Activated CD8-positive, alpha-beta T cell treated with anti-CD3 and anti-CD28 coated beads, Interleukin-2, amount 10 ng/mL, durations not matched to agents 7 days and 5 days (primary cell): ENCODE measurements around the gene IGFBP7. TPM values are rescaled to one million over a fixed set of nuclear protein-coding genes. Genes with fewer than 3 reads are reported as not detected.

ENCODE experiments used
- ATAC-seq: fragments of 150-1000 bp; cut with Tn5 transposase; one replicate; pipeline ENCODE4 v1.10.0; 2021; ENCODE audit warnings: moderate library complexity
- CTCF ChIA-PET: fragments of 350-600 bp; sonication (Branson Sonifier 250); formaldehyde crosslinking; loops from one replicate; lab custom pipeline; 2021; ENCODE audit warnings: antibody characterized with exemption; lab: Charles Lee
- POLR2A ChIA-PET: fragments of 350-600 bp; sonication (Branson Sonifier 250); formaldehyde crosslinking; loops from one replicate; lab custom pipeline; 2021; ENCODE audit warnings: antibody characterized with exemption; lab: Charles Lee
- DNase-seq: peaks from one replicate; pipeline ENCODE4 v3.0.0-alpha.2; 2020
- H3K27ac Mint-ChIP-seq: one replicate; pipeline ENCODE4 v1.8.0; 2021; ENCODE audit warnings: mild to moderate bottlenecking, mixed read lengths
- H3K27me3 Mint-ChIP-seq: one replicate; pipeline ENCODE4 v1.8.0; 2021; ENCODE audit warnings: low read depth, mixed read lengths
- H3K36me3 Mint-ChIP-seq: one replicate; pipeline ENCODE4 v1.8.0; 2021; ENCODE audit warnings: low read depth, mixed read lengths
- H3K4me1 Mint-ChIP-seq: one replicate; pipeline ENCODE4 v1.8.0; 2021; ENCODE audit warnings: low read depth, mixed read lengths
- H3K4me3 Mint-ChIP-seq: one replicate; pipeline ENCODE4 v1.8.0; 2021; ENCODE audit warnings: mild to moderate bottlenecking, mixed read lengths
- H3K9me3 Mint-ChIP-seq: one replicate; pipeline ENCODE4 v1.8.0; 2022; ENCODE audit warnings: mixed read lengths; ENCODE audit not compliant: insufficient read depth
- total RNA-seq, 2 experiments: library from RNA; stranded (reverse); gene quantifications; one replicate each; pipeline ENCODE4 v1.2.3, GENCODE V29; 2021

The IGFBP7 gene, protein sequence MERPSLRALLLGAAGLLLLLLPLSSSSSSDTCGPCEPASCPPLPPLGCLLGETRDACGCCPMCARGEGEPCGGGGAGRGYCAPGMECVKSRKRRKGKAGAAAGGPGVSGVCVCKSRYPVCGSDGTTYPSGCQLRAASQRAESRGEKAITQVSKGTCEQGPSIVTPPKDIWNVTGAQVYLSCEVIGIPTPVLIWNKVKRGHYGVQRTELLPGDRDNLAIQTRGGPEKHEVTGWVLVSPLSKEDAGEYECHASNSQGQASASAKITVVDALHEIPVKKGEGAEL
- not detected for total RNA-seq

DNA sequence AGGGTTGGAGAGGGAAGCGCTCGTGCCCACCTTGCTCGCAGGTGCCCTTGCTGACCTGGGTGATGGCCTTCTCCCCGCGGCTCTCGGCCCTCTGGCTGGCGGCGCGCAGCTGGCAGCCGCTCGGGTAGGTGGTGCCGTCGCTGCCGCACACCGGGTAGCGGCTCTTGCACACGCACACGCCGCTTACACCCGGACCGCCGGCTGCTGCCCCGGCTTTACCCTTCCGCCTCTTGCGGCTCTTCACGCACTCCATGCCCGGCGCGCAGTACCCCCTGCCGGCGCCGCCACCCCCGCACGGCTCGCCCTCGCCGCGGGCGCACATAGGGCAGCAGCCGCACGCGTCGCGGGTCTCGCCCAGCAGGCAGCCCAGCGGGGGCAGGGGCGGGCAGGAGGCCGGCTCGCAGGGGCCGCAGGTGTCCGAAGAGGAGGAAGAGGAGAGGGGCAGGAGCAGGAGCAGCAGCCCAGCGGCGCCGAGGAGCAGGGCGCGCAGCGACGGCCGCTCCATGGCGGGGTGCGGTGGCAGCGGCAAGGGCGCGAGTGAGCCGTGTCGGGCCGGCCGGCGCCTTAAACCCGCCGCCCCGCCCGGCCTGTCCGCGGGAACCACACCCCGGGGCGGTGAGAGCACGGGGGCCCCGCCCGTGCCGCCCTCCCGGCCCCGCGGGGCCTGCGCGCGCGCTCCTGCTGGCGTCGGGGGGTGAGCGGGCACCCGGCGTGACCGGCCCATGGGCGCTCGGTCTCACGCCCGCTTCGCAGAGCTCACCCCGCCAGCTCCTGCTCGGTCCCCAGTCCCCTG is at the start of gene IGFBP7:
Gene IGFBP7, minus strand, starts transcription at position 539 of the 793 bp plus-strand sequence. Its CDS starts 34 bp downstream, at position 505.
- H3K36me3 Mint-ChIP-seq = no peaks in the 10 kb centered on the region
- H3K27ac Mint-ChIP-seq = peak within 1 kb of the TSS; percentile 51
- peak; percentile 56 for ATAC-seq
- no peaks in the 10 kb centered on the region for H3K9me3 Mint-ChIP-seq
- H3K4me3 Mint-ChIP-seq = peak within 1 kb of the TSS; percentile 77
- peaks cover 12% of the 10 kb centered on the region for H3K4me1 Mint-ChIP-seq
- CTCF ChIA-PET = interaction anchor here (1.2 to 2.2 kb wide), 2 partner anchors 54 kb away, joined by 6 to 7 read pairs; no protein-coding TSS in a partner anchor
- peaks cover 64% of the 10 kb centered on the region for H3K27me3 Mint-ChIP-seq
- POLR2A ChIA-PET = interaction anchor here (1.2 kb wide), 1 partner anchor 132 kb away, joined by 3 read pairs; the partner anchor contains the start of gene POLR2B
- DNase-seq = no peak

DNA sequence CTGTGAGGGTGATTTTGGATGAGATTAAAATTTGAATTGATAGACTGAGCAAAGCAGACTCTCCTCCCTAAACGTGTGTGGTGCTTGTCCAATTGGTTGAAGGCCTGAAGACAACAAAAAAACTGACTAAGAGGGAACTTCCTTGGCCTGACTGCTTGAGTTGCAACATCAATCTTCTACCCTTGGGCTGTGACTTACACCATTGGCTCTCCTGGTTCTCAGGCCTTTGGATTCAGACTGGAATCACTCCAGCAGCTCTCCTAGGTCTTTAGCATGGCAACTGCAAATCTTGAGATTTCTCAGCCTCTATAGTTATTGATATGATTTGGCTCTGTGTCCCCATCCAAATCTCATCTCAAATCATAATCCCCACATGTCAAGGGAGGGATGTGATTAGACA is 49.7 kb upstream of the IGFBP7 start:
- H3K36me3 Mint-ChIP-seq = no peaks in the 10 kb centered on the region
- H3K4me1 Mint-ChIP-seq = peaks cover 17% of the 10 kb centered on the region
- POLR2A ChIA-PET = no interaction called here
- no peaks in the 10 kb centered on the region for H3K9me3 Mint-ChIP-seq
- no peak for ATAC-seq
- no peak overlapping the region for H3K4me3 Mint-ChIP-seq
- no peak overlapping the region for H3K27ac Mint-ChIP-seq
- peaks cover 23% of the 10 kb centered on the region for H3K27me3 Mint-ChIP-seq
- CTCF ChIA-PET = no interaction called here
- DNase-seq = no peak

DNA sequence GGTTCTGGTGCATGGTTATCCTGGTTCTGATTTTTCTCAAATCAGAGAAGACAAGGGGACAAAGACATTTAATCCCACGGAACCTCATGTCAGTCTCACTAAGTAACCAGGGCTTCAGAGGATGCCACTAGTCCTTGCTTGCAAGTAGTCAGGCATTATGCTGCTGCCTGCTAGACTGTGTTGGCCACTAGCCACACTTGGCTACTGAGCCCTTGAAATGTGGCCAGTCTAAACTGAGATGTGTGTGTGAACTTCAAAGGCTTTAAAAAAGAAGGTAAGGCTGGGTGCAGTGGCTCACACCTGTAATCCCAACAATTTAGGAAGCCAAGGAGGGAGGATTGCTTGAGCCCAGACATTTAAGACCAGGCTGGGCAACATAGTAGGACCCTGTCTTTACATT is 48.6 kb upstream of the IGFBP7 start:
- H3K9me3 Mint-ChIP-seq = no peaks in the 10 kb centered on the region
- DNase-seq (no peak), ATAC-seq (no peak)
- ChIA-PET POLR2A (no interaction called here), CTCF (no interaction called here)
- peaks cover 28% of the 10 kb centered on the region for H3K27me3 Mint-ChIP-seq
- no peak overlapping the region for H3K27ac Mint-ChIP-seq
- no peak overlapping the region for H3K4me3 Mint-ChIP-seq
- no peaks in the 10 kb centered on the region for H3K36me3 Mint-ChIP-seq
- H3K4me1 Mint-ChIP-seq = peaks cover 9% of the 10 kb centered on the region

DNA sequence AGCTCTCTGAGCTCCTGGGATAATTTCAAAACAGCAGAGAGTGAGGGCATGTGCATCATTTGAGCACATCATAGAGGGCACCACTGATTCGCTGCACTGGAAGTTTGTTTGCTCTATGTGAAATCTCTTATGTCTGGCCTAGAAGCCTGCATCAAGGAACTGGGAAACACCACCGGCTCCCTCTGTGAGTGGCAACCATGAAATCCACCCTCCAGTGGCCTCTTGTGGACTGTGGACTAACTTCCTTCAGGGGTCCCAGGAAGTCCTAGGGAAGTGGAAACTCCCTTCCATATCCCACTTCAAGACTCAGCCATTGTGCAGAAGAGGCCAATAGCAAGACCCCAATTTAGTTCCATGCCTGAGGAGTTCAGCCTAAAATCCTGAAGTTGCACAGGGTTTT is 48.0 kb upstream of the IGFBP7 start:
- DNase-seq (no peak), ATAC-seq (no peak)
- no peaks in the 10 kb centered on the region for H3K9me3 Mint-ChIP-seq
- H3K4me1 Mint-ChIP-seq = peaks cover 6% of the 10 kb centered on the region
- no peak overlapping the region for H3K4me3 Mint-ChIP-seq
- H3K27me3 Mint-ChIP-seq = peaks cover 31% of the 10 kb centered on the region
- CTCF ChIA-PET = no interaction called here
- no peaks in the 10 kb centered on the region for H3K36me3 Mint-ChIP-seq
- POLR2A ChIA-PET = no interaction called here
- no peak overlapping the region for H3K27ac Mint-ChIP-seq

DNA sequence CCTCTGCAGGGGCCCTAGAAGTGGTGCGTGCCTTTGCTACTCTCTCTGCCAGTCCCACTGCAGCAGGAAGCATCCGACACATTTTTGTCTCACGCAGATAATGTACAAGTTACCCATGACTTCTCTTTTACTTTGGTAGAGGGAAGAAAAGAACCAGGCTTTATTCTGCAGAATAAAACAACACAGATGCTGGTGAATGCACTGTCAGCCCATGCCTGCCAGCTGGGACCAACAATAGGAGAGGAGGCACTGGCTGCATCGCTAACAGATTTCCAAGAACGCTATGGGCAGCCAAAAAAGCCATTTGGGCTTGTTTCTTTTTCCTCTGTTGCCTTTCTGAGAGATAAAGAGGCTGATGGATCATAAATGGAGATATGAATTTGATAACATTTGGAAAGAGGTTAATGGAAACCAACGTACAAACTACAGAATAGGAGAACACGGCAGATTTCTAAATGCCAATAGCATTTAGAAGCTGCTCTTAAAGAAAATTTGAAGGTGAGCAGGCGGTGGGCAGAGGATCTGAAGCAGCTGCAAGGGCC is 47.5 kb upstream of the IGFBP7 start:
- DNase-seq = no peak
- Mint-ChIP-seq H3K9me3 (no peaks in the 10 kb centered on the region), H3K27ac (no peak overlapping the region), H3K4me1 (peaks cover 3% of the 10 kb centered on the region), H3K27me3 (peaks cover 29% of the 10 kb centered on the region), H3K4me3 (no peak overlapping the region), H3K36me3 (no peaks in the 10 kb centered on the region)
- POLR2A ChIA-PET = no interaction called here
- CTCF ChIA-PET = no interaction called here
- ATAC-seq = no peak

DNA sequence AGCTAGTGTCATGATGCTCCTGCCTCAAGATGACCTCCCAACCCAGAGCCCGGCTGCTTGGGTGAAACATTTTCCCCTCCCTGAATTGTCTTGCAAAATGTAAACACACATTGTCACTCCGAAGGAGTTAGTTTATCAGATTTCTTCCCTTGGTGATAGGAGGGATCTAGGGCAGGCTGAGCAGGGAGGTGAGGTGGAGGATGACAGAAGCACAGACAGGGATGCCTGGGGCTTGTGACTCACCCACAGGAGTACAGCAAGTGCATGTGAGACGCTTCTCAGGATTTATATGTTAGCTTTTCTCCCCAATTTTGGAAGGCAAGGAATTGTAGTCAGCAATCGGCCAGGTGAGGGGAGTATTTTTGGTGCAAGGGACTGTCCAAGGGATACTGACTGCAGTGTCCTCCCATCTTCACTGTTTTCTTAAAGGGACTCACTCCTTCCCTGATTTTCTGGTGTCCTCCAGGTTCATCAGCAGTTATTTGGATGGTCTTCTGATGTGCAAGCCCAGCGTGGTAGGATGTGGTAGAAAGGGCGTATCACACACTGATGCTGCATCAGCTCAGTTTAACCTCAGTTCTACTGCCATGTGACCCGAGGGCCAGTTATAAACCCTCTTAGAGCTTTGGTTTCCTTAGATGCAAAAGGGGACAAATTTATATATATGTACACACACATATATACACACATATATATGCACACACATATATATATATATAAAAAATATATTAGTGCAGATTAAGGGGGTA is 46.2 kb upstream of the IGFBP7 start:
- Mint-ChIP-seq H3K36me3 (no peaks in the 10 kb centered on the region), H3K4me3 (no peak overlapping the region), H3K27ac (no peak overlapping the region), H3K4me1 (peaks cover 3% of the 10 kb centered on the region), H3K9me3 (no peaks in the 10 kb centered on the region), H3K27me3 (peaks cover 21% of the 10 kb centered on the region)
- ChIA-PET POLR2A (no interaction called here), CTCF (no interaction called here)
- ATAC-seq (no peak), DNase-seq (no peak)

DNA sequence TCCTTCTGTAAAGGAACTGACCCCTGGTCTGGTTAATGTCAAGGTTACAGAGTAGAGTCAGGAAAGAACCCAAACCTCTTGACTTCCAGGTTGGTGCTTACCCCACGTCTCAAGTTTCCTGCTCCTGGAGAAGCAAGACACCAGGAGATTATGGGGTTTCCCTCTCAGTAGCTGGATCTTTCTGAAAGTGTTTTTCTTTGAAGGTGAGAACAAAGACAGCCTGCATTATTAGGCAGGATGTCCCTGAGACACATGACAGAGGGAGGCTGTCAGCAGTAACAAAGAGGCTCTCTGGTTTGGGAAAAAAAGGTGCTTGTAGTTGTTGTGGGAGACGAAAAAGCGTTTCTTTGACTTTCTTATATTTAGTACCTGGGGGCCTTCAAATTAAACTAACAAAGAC is 44.7 kb upstream of the IGFBP7 start:
- peaks cover 3% of the 10 kb centered on the region for H3K4me1 Mint-ChIP-seq
- DNase-seq (no peak), ATAC-seq (no peak)
- no peaks in the 10 kb centered on the region for H3K36me3 Mint-ChIP-seq
- no peak overlapping the region for H3K27ac Mint-ChIP-seq
- H3K9me3 Mint-ChIP-seq = no peaks in the 10 kb centered on the region
- ChIA-PET CTCF (no interaction called here), POLR2A (no interaction called here)
- peaks cover 19% of the 10 kb centered on the region for H3K27me3 Mint-ChIP-seq
- H3K4me3 Mint-ChIP-seq = no peak overlapping the region

DNA sequence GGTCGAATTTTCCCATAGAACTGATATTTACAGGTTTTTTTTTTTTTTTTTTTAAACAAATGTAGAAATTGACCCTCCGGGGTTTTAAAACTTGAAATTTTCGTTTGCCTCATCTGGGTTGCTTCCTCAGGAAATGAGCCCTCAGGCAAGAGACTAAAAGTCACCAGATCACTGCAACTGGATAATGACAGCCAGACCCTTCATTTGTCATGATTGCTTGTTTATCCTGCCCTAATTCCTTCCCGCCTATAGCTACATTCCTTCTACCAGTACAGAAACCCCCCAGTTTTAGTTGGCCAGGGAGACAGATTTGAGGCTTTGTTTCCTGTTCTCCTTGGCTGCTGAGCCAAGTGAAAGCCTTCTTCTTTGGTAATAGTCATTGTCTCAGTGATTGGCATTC is 44.0 kb upstream of the IGFBP7 start:
- no peak overlapping the region for H3K27ac Mint-ChIP-seq
- ATAC-seq (no peak), DNase-seq (no peak)
- peaks cover 14% of the 10 kb centered on the region for H3K27me3 Mint-ChIP-seq
- ChIA-PET CTCF (interaction anchor here (2.1 kb wide), 1 partner anchor 9 kb away, joined by 12 read pairs; no protein-coding TSS in a partner anchor), POLR2A (no interaction called here)
- H3K4me3 Mint-ChIP-seq = no peak overlapping the region
- no peaks in the 10 kb centered on the region for H3K36me3 Mint-ChIP-seq
- H3K9me3 Mint-ChIP-seq = no peaks in the 10 kb centered on the region
- peaks cover 3% of the 10 kb centered on the region for H3K4me1 Mint-ChIP-seq

DNA sequence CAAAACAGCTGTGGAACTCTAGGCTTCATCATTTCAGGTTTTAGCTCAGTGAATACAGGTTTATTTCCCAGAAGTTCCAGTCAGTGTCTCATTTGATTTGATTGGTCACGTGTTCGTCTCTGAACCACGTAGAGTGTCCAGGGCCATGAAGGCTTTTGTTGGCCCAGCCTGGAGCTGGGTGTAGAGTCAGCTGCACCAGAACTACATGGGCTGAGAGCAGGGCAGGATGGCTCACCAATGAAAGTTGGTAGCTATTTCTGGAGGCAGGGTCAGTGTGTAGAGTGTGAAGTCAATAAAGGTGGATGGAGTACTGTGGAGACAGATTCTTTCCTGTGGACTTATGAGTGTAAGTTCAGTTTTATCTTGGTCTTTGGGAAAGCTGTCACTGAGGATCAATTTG is 43.0 kb upstream of the IGFBP7 start:
- Mint-ChIP-seq H3K9me3 (no peaks in the 10 kb centered on the region), H3K4me1 (peaks cover 3% of the 10 kb centered on the region), H3K27ac (no peak overlapping the region), H3K36me3 (no peaks in the 10 kb centered on the region), H3K27me3 (peaks cover 14% of the 10 kb centered on the region), H3K4me3 (no peak overlapping the region)
- POLR2A ChIA-PET = no interaction called here
- DNase-seq = no peak
- no peak for ATAC-seq
- CTCF ChIA-PET = interaction anchor here (2.1 kb wide), 1 partner anchor 10 kb away, joined by 12 read pairs; no protein-coding TSS in a partner anchor

DNA sequence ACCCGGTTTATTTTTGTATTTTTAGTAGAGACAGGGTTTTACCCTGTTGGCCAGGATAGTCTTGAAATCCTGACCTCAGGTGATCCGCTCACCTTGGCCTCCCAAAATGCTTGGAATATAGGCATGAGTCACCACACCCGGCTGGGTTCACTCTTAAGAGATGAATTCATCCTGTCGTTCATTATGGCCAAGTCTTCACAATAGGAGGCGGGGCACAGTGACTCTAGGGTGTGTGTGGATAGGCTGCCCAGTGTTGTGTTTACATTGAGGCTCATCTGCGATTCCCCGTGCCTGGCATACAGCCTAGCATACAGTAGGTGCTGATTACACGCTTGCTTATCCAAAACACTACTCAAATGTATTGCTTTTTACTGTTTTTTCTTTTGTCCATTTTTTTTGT is 41.3 kb upstream of the IGFBP7 start:
- Mint-ChIP-seq H3K36me3 (no peaks in the 10 kb centered on the region), H3K27ac (no peak overlapping the region), H3K9me3 (no peaks in the 10 kb centered on the region), H3K4me1 (peaks cover 2% of the 10 kb centered on the region), H3K4me3 (no peak overlapping the region), H3K27me3 (peaks cover 14% of the 10 kb centered on the region)
- ATAC-seq (no peak), DNase-seq (no peak)
- ChIA-PET POLR2A (no interaction called here), CTCF (no interaction called here)

DNA sequence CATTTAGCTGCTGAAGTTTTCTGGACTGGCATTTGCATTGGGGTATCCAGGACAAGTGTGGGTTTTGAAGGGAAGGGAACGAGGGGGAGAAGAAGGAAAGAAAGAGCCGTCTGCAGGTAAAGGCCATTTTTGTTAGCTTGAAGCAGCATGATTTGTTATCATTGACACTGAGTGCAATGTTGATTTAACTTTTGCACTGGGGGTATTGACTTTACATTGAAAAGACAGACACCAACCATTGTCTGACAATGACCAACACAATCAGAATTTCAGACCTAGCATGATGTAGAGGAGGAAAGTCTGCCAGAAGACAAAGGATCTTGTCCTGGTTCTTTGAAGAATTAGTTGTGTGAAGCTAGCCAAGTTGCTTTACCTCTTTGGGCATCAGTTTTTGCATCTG is 39.6 kb upstream of the IGFBP7 start:
- ChIA-PET POLR2A (no interaction called here), CTCF (no interaction called here)
- H3K27ac Mint-ChIP-seq = no peak overlapping the region
- no peaks in the 10 kb centered on the region for H3K36me3 Mint-ChIP-seq
- no peaks in the 10 kb centered on the region for H3K9me3 Mint-ChIP-seq
- peaks cover 9% of the 10 kb centered on the region for H3K27me3 Mint-ChIP-seq
- H3K4me3 Mint-ChIP-seq = no peak overlapping the region
- ATAC-seq (no peak), DNase-seq (no peak)
- H3K4me1 Mint-ChIP-seq = no peaks in the 10 kb centered on the region
